Astrocyte (in vitro differentiated cells and primary cell): ENCODE data around the gene OR13H1.

ENCODE experiments used
- CTCF ChIP-seq: IDR thresholded peaks from 2 replicates; pipeline ENCODE4 v1.5.1; 2011; ENCODE audit warnings: low read depth, mild to moderate bottlenecking, inconsistent platforms, low read length, moderate library complexity; ENCODE audit not compliant: insufficient read depth
- EZH2 ChIP-seq: IDR thresholded peaks from 2 replicates; pipeline ENCODE4 v1.6.1; 2012; ENCODE audit warnings: mild to moderate bottlenecking, low read length, inconsistent platforms; ENCODE audit not compliant: insufficient read depth

GRCh38 chrX:131513159-131513914 is 30.5 kb upstream of the OR13H1 start:
- TF ChIP-seq CTCF (no peak), EZH2 (no peak)
